Stimulated activated CD8-positive, alpha-beta memory T cell treated with anti-CD3 and anti-CD28 coated beads, Interleukin-15, amount 100 ng/mL, for 24 hours (primary cell): ENCODE results near the gene CRB3.

Experiments used
- DNase-seq: peaks from one replicate; pipeline ENCODE4 v3.0.0-alpha.2; 2020; ENCODE audit warnings: low read depth

CRB3 gene

GRCh38 chr19:6433165-6433564 lies 30.9 kb upstream of the CRB3 start:
- no peak for DNase-seq

DNA sequence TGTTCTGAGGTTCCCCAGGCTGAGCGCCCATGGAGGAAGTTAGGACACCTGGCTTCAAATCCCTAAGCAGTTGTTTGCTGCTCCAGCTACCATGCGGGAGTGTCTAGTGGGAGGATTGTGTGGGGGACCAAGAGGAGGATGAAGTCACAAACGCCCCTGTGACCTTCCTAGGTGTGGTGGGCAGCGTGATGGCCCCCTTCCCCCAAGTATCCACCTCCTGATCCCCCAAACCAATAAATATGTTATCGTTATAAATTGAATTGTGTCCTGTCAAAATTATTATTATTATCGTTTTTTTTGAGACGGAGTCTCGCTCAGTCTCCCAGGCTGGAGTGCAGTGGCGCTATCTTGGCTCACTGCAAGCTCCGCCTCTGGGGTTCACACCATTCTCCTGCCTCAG lies 30.4 kb upstream of the CRB3 start, which contains the start of gene SLC25A41:
Gene SLC25A41 (minus strand): TSS at position 101 of the 400 bp plus-strand sequence. CDS start 70 bp downstream, at position 31.
- DNase-seq: no peak

DNA sequence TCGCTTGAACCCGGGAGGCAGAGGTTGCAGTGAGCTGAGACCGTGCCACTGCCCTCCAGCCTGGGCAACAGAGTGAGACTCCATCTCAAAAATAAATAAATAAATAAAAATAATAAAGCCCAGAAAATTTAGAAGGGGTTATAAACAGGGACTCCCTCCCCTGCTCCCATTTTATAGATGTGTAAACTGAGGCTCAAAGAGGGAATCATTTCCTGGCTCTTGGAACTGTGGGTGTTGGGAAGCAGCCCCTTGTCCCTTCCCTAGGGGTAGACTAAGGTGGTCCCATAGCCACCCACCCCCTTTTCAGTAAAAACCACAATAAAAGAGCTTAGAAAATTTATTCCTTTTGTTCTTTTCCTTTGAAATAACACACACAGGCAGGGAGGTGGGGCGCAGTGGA lies 24.3 kb upstream of the CRB3 start:
- no peak for DNase-seq

GRCh38 chr19:6440905-6441304 lies 23.2 kb upstream of the CRB3 start:
- DNase-seq: no peak

GRCh38 chr19:6442087-6442688 lies 21.9 kb upstream of the CRB3 start:
- no peak for DNase-seq

DNA sequence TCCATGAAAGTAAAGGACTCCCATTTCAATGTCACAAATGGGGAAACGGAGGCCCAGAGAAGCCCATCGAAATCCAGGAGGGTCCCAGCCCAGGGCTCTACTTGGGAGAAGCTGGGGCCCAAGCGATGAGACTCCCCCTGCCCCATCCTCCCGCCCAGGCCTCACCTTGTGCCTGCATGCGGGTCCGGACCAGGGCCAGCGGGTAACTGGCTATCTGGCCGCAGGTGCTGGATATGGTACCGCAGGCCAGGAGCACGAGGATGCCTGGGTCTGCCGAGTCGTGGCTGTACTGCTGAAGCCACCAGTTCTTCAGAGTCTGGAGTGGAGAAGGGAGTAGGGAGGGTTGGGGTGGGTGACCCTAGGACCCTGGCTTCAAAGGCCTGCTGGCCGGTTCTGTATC lies 20.1 kb upstream of the CRB3 start:
- no peak for DNase-seq

GRCh38 chr19:6446452-6446851 lies 17.6 kb upstream of the CRB3 start:
- DNase-seq: no peak

DNA sequence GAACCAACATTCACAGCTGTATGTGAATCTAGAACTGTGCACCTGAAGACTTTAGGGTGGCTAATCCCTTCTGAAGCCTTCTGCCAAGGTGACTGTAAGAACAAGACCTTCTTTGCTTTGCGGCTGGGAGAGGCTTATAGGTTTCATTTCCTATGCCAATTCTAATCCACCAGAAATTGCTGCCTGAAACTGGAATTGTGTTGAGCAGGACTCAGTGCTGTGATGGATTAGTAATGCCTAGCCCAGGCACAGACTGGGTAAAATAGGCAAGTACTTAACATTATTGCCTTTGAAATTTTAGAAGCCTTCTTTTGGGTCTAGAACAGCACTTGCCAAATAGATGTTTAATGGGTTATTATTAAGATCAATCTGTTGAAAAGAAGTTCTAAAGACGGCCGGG lies 16.0 kb upstream of the CRB3 start:
- DNase-seq: no peak

GRCh38 chr19:6450166-6450565 lies 13.9 kb upstream of the CRB3 start:
- no peak for DNase-seq

DNA sequence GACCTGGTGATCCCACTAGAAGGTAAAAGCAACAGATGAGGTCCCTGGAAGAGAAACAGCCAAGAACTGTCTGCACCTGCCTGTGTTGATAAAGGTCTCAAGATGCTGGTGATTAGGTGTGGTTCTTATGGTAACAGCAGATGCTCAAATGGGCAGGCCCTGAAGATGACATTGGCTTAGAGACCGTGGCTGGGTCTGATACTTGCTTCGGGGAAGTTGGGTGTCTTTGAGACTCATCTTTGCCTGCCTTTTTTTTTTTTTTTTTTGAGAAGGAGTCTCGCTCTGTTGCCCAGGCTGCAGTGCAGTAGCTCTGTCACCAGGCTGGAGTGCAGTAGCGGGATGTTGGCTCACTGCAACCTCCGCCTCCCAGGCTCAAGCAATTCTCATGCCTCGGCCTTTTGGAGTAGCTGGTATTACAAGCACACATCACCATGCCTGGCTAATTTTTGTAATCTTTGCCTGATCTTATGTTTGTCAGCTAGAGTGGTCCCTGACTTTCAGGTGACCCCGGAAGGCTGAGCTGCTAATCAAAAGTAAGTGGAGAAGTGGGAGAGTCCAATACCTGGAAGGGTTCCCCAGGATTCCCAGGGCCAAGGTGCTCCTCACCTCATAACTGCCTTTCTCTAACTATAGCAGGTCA lies 12.4 kb upstream of the CRB3 start:
- no peak for DNase-seq

DNA sequence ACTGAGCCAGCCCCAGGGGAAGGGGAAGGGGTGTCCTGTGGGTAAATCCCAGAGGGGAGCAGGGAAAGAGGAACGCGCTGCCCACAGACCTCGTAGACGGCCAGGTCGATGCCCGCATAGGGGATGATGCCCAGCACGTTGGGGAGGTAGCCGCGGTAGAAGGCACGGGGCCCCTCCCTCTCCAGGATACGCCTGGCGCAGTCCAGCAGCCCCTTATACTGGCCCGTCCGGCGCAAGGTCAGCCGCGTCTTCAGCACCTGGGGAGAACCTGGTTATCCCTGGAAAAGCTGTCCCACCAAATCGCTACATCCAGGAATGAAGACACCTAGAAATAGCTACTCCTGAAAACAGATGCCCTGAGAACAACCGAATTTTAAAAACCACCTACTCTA lies 11.9 kb upstream of the CRB3 start:
- no peak for DNase-seq

DNA sequence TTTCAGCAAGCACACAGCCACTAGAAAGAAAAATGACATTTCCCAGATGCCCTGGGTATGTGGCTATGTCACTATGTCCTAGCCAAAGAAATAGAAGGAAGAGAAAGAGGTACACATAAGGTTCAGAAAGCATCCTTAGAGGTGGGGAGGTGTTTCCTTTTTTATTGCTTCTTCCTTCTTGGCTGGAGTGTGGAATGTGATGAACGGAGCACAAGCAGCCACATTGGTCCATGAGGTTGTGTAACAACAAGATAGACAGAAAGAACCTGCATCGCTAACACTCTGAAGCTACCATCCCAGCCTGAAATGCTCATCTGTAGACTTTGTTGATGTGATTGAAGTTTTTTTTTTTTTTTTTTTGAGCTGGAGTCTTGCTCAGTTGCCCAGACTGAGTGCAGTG lies 11.2 kb upstream of the CRB3 start:
- no peak for DNase-seq

- DNase-seq: no peak
Observed at GRCh38 chr19:6453951-6454565, 10.0 kb upstream of the CRB3 start.

GRCh38 chr19:6455924-6456323 lies 8.1 kb upstream of the CRB3 start:
- DNase-seq: no peak

DNA sequence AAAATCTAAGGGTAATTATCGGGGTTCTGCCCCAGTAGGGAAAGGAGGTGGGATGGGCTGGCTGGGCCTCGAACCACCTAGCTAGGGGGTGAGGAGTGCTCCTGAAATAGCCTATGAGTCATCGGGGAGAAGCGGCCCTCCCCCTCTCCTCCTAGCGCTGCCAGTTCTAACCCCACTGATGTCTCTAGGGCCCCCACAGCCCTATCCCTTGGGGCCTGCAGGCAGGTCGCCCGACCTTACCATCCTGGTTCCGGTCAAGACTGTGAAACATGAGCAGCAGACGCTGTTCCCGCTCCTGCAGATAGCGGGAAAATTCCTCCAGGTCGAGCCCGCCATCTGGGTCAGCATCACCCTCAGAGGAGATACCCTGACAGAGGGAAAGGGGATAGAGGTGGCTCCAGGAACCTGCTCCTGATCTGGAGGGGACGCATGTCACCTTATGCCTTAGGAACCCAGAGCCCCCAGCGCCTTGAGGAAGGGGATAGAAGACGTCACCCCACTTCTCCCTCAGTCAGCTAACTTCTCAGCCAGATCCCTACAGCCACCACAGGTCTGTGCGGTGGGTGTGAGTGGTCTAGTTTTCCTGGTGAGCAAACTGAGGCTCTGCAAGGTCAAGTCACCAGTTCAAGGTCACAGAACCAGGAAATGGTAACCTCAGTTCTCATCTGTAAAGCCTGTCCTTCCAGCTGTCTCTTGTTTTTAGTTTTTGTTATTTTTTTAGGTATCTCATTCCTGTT lies 5.9 kb upstream of the CRB3 start:
- DNase-seq: no peak

DNA sequence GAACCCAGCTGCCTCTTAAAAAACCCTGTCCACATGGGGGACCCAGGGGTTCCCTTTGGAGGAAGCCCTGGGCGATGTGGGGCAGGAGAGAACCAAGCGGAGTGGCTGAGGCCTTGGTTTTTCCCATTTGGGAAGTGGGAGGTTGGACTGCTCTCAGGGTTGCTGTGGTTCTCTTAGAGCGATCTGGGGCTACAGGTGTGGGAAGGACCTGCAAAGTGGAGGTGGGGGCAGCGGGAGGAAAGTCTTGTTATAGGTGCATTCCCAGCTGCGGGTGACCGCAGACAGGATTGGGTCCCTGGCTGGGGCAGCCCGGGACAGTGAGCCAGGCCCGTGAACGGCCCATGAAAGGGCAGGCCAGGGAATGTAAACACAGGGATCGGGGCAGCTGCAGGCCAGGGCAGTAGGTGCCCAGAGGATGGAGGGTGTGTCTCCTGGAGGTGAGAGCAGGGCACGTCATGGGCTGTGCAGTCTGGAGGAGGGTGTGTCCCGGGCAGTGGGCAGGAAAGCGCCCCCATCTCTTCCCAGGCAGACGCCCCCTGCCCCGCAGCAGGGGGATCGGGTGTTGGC lies 5.3 kb upstream of the CRB3 start:
- DNase-seq: no peak

- DNase-seq: peak; percentile 26
Observed at GRCh38 chr19:6459262-6460098, 4.6 kb upstream of the CRB3 start, which contains the start of gene SLC25A23. Gene SLC25A23 (minus strand): TSS chr19:6459792. CDS start chr19:6459628, 164 bp downstream.

DNA sequence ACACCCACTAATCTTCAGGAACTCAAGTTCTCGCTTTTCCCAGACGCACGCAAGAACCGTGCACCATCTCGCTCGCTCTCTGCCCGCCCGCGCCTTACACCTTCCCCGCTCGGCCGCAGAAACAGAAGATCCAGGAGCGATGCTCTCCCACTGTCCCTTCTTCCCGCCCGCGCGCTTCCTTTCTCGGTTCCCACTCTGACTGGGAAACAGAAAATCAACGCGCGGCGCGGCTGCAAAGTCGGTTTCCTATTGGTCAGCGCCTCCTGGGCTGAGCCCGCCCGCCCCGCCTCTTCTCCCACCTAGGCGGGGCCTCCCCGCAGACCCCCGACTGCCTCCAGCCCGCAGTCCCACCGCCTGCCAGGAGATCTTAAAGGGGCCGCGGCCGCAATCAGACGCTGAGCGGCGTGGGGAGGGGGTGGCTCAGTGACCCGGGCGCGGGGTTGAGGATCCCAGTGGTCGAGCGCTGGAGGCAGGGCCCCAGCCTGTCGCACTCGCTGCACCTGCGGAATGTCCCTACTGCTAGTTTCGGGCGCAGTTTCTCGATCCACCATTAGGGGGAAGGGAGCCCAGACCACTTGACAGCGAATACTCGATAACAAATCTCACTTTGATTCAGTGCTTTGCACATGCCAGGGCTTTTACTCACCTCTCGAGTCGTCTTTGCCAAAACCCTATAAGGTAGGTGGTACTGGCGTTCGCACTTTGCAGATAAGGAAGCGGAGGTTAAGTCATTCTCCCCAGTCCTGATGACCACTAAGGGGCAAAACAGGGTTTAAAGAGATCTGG lies 3.8 kb upstream of the CRB3 start:
- peak; percentile 84 for DNase-seq

- no peak for DNase-seq
Observed at GRCh38 chr19:6465006-6465405, 935 bp downstream of the CRB3 start.

DNA sequence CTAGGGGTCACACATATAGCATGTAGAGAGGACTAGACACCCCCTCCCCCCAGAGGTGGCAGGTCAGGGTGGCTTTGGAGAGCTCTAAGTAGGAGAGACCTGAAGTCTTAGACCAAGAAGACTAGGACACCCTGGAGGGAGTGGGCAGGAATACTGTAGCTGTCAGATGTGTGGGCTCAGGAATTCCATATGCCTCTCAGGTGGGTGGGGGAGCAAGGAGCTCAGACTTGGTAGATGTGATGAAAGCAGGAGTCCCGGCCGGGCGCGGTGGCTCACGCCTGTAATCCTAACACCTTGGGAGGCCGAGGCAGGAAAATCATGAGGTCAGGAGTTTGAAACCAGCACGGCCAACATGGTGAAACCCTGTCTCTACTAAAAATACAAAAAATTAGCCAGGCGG lies 1.6 kb downstream of the CRB3 start:
- DNase-seq: no peak
